Choroid plexus epithelial cell (primary cell): ENCODE measurements around the gene PACSIN2.
"Not testable (repeated sequence)": the region's sequence is repeated elsewhere in the genome, so short reads cannot be mapped to it uniquely, and the experiment has no call there.

Experiments used
- DNase-seq: peaks from one replicate; pipeline ENCODE4 v3.0.0-alpha.2; 2010; ENCODE audit warnings: low read depth
- H3K4me3 ChIP-seq: 2 replicates; pipeline ENCODE4 v1.5.1; 2011; ENCODE audit warnings: low read depth, mild to moderate bottlenecking, control low read depth, low read length, moderate library complexity
- TF ChIP-seq, protein P1 (sequence below): conservative IDR thresholded peaks from 2 replicates; pipeline ENCODE4 v1.5.1; 2011; ENCODE audit warnings: low read depth, mild to moderate bottlenecking, control low read depth, inconsistent platforms, low read length, moderate library complexity

PACSIN2 gene

DNA sequence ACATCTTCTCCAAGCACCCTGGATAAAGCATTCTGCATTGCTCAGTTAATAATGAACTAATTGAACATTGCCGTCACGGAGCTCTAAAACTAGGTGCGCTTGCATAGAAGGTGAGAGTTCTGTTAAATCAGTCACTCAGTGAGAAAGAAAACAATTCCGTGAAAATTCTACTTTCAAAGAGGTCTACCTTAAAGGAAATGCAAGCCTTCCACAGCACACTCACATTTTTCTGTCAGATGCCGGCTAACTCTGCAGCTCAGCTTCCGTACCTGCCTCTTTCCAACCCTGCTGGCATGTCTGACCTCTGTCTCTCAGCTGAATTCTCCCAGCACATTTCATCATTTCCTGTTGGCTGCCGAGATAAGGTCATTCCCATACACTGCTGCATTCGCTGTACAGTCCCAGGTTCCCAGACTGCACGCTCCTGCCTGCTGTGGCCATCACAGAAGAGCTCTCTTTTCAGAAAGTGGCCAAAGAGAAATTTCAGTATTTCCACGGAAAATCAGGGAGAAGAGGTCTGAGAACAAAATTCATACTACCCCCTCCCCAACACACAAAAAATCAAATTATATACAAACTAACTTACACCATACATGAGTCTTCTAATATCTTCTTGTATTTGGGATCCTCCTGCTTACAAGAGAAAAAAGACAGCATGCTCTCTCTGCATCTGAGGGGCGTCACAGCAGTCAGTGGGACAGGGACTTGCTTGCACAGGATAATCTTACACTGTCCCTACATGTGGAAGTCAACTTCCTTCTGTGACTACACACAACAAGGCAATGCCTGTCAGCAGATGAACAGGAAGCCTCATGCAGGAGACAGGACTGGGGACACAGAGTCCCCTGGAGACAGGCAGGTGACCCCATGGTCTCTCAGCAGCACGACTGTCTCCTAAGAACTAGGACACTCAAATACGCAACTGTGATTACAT, 55.1 kb downstream of the PACSIN2 start:
- H3K4me3 ChIP-seq = peak overlapping the region; percentile 40
- TF ChIP-seq, protein P1, sequence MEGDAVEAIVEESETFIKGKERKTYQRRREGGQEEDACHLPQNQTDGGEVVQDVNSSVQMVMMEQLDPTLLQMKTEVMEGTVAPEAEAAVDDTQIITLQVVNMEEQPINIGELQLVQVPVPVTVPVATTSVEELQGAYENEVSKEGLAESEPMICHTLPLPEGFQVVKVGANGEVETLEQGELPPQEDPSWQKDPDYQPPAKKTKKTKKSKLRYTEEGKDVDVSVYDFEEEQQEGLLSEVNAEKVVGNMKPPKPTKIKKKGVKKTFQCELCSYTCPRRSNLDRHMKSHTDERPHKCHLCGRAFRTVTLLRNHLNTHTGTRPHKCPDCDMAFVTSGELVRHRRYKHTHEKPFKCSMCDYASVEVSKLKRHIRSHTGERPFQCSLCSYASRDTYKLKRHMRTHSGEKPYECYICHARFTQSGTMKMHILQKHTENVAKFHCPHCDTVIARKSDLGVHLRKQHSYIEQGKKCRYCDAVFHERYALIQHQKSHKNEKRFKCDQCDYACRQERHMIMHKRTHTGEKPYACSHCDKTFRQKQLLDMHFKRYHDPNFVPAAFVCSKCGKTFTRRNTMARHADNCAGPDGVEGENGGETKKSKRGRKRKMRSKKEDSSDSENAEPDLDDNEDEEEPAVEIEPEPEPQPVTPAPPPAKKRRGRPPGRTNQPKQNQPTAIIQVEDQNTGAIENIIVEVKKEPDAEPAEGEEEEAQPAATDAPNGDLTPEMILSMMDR = no peak
- peak; percentile 98 for DNase-seq

DNA sequence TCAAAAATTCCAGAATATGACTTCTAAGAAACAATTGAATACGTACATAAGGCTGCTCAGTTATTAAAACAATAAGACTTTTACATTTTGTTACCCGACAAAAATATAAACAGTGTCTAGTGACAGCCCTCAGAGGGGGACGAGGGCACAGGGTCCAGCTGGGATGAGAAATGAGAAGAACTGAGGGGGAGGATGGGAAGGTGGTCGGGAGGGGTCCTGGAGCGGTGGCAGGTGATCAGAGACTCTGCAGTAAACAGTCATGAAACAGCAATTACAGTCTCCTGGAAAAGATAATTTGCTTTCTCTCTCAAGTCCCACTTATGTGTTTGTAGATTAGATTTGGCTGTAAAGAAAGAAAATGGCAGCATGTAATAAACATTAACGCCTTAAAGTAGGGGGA, 56.0 kb downstream of the PACSIN2 start:
- DNase-seq = no peak
- TF ChIP-seq, protein P1 = no peak
- peak overlapping the region; percentile 40 for H3K4me3 ChIP-seq

DNA sequence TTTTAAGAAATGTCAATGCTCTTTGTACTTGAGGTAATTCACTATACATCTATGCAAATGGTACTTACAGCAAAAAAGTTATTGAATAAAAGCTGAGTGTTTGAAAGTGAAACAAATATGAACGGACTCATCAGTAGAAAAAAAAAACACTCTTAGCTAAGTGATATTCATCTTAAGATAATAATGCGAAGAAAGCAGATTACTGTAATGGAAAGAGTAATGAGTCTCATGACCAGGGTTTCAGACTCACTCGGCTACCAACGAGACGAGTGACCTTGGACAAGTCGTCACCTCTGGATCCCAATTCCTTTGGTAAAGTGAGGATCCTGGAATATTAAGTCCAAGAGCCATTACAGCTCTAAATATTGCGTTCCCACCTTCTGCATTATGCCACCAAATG, 57.0 kb downstream of the PACSIN2 start:
- TF ChIP-seq, protein P1 = no peak
- DNase-seq = no peak
- H3K4me3 ChIP-seq = no peak overlapping the region

DNA sequence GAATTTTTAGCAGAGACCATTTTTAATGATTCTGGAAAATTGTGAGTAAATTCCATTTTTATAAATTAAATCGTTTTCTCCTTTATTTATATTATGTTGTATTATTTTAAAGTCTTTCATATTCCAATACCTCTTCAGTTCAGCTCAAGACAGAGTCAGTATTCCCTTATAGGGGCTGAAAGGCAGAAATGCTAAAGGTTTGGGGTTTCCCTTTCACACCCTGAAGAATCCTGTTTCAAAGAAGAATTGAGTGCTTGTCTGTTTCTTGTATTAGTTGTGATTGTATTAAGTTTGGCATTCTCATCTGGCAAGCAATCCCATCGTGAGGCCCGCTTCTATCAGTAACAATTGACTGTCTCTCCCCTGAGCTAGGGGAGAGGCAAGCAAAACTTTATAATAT, 57.4 kb downstream of the PACSIN2 start:
- no peak overlapping the region for H3K4me3 ChIP-seq
- TF ChIP-seq, protein P1 = no peak
- no peak for DNase-seq

DNA sequence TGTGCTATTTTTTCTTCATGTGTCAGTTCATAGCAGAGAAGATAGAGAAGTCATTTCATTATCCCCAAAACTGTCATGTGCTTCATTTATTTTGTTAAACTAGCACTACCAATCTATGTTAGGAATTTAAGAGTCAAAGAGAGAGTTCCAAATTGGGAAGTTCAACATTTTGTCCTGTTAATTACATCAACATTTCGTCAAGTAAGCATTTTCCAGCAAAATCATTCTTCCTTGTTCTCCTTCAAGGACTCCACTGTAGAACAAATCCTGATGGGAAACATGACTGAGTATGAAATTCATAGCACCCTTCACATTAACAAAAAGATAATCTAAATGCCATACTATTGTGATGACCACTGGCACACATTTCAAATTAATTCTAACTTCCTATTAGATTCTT, 59.1 kb downstream of the PACSIN2 start:
- DNase-seq = no peak
- TF ChIP-seq, protein P1 = no peak
- H3K4me3 ChIP-seq = no peak overlapping the region

- DNase-seq = no peak
- TF ChIP-seq, protein P1 = no peak
- no peak overlapping the region for H3K4me3 ChIP-seq
These were observed 59.8 kb downstream of the PACSIN2 start for GRCh38 chr22:42955087-42955635.

DNA sequence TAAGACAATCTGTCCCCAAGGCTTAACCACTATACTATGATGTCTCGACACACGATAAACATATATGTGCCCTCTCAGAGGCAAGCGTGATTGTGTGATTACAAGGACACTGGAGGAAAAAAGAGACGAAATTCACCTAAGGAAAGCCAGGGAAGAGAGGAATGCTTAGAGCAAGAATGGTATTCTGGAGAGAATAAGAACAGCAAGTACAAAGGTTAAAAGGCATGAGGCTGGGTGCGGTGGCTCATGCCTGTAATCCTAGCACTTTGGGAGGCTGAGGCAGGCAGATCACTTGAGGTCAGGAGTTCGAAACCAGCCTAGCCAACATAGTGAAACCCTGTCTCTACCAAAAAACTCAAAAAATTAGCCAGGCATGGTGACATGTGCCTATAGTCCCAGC, 61.2 kb downstream of the PACSIN2 start:
- not testable (repeated sequence) for DNase-seq, H3K4me3 ChIP-seq
